Hepatocyte (in vitro differentiated cells): ENCODE results near the gene TAPT1.

Experiments
- EZH2 ChIP-seq: fragments of 200-600 bp; sonication (generic); IDR thresholded peaks from 2 replicates; pipeline ENCODE4 v1.6.1; 2016; ENCODE audit warnings: antibody characterized with exemption, mild to moderate bottlenecking, borderline replicate concordance
- TF ChIP-seq, protein P1 (sequence below): fragments of 200-600 bp; sonication (generic); IDR thresholded peaks from 2 replicates; pipeline ENCODE4 v1.5.1; 2016; ENCODE audit warnings: antibody characterized with exemption, mild to moderate bottlenecking; ENCODE audit not compliant: poor library complexity

DNA sequence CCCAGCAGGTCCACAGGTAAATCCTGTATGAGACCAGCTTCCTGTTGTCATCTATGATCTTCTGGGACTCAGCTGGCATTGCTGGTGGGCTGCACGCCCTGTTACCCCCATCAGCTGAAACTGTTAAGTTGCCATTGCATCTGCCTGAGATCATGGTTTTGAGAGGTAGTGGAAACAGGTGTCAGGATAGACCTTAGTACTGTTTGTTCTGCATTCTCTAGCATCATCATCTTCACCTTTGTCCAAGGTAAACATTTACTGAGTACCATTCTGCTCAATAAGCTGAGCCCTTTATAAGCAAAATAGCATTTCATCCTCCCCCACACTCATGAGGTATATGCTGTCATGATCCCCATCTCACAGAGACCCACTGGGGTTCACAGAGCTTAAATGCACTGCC lies 99.6 kb downstream of the TAPT1 start:
- TF ChIP-seq, protein P1, sequence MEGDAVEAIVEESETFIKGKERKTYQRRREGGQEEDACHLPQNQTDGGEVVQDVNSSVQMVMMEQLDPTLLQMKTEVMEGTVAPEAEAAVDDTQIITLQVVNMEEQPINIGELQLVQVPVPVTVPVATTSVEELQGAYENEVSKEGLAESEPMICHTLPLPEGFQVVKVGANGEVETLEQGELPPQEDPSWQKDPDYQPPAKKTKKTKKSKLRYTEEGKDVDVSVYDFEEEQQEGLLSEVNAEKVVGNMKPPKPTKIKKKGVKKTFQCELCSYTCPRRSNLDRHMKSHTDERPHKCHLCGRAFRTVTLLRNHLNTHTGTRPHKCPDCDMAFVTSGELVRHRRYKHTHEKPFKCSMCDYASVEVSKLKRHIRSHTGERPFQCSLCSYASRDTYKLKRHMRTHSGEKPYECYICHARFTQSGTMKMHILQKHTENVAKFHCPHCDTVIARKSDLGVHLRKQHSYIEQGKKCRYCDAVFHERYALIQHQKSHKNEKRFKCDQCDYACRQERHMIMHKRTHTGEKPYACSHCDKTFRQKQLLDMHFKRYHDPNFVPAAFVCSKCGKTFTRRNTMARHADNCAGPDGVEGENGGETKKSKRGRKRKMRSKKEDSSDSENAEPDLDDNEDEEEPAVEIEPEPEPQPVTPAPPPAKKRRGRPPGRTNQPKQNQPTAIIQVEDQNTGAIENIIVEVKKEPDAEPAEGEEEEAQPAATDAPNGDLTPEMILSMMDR: no peak
- no peak for TF ChIP-seq EZH2
